ENCODE results near the gene FAM174C. TPM values are rescaled to one million over a fixed set of nuclear protein-coding genes. Genes with fewer than 3 reads are reported as not detected.

FAM174C gene
- total and polyA plus RNA-seq, 10 of the 15 experiments (the other 5 are each of a cell fraction or from before 2014, with no cell fraction given), result 0.89 to 94.6 (median 43.6) TPM

DNA sequence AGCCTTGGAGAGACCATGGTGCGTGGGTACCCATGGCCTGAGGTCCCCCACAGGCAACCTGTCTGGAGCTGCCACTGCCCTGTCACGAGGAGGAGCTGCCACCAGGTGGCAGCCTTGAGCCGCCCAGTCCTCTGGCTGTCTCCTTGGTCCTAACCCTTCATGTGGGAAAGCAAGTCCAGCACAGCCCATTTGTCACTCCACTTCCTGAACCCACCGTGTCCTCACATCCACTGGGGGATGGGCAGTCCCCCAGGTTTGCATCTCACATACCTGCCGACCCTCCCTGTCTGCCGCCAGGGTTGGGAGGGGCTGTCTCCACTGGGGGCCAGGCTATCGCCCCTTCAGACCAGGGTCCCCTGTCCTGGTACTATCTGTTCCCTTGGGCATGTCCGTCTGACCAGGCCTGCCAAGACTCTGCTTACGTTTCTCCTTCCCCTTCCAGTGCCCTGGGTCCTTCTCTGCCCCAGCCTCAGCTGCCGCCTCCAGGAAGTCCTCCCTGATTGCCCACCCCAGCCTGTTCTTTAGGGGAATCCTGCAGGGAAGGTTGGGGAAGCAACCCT is 4.5 kb downstream of the FAM174C start (continued):
- no peak for TF ChIP-seq SREBF1 (IDR thresholded peaks at IDR 0.05; ENCODE audit: low read length)
- TF ChIP-seq SMARCA5 (IDR thresholded peaks at IDR 0.05), result peak; percentile 90
- TF ChIP-seq SIX5 (IDR thresholded peaks at IDR 0.05; ENCODE audit: low read depth, low read length, severe bottlenecking), result no peak
- TF ChIP-seq JUND (IDR thresholded peaks at IDR 0.05; ENCODE audit: low read depth, low read length), result no peak
- no peak for TF ChIP-seq ZNF274 (IDR thresholded peaks at IDR 0.05; ENCODE audit: insufficient read depth, insufficient read length)
- no peak for TF ChIP-seq CEBPB (IDR thresholded peaks at IDR 0.05; ENCODE audit: borderline replicate concordance in 1 of 2, low read depth in 2 of 2, low read length in 2 of 2)
- TF ChIP-seq, protein P1, sequence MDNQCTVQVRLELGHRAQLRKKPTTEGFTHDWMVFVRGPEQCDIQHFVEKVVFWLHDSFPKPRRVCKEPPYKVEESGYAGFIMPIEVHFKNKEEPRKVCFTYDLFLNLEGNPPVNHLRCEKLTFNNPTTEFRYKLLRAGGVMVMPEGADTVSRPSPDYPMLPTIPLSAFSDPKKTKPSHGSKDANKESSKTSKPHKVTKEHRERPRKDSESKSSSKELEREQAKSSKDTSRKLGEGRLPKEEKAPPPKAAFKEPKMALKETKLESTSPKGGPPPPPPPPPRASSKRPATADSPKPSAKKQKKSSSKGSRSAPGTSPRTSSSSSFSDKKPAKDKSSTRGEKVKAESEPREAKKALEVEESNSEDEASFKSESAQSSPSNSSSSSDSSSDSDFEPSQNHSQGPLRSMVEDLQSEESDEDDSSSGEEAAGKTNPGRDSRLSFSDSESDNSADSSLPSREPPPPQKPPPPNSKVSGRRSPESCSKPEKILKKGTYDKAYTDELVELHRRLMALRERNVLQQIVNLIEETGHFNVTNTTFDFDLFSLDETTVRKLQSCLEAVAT (IDR thresholded peaks at IDR 0.05), result no peak
- TF ChIP-seq ZNF384 (IDR thresholded peaks at IDR 0.05; ENCODE audit: borderline replicate concordance, low read depth, low read length), result no peak
- TF ChIP-seq, protein P2, sequence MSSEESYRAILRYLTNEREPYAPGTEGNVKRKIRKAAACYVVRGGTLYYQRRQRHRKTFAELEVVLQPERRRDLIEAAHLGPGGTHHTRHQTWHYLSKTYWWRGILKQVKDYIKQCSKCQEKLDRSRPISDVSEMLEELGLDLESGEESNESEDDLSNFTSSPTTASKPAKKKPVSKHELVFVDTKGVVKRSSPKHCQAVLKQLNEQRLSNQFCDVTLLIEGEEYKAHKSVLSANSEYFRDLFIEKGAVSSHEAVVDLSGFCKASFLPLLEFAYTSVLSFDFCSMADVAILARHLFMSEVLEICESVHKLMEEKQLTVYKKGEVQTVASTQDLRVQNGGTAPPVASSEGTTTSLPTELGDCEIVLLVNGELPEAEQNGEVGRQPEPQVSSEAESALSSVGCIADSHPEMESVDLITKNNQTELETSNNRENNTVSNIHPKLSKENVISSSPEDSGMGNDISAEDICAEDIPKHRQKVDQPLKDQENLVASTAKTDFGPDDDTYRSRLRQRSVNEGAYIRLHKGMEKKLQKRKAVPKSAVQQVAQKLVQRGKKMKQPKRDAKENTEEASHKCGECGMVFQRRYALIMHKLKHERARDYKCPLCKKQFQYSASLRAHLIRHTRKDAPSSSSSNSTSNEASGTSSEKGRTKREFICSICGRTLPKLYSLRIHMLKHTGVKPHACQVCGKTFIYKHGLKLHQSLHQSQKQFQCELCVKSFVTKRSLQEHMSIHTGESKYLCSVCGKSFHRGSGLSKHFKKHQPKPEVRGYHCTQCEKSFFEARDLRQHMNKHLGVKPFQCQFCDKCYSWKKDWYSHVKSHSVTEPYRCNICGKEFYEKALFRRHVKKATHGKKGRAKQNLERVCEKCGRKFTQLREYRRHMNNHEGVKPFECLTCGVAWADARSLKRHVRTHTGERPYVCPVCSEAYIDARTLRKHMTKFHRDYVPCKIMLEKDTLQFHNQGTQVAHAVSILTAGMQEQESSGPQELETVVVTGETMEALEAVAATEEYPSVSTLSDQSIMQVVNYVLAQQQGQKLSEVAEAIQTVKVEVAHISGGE (CRISPR knock-in tag; IDR thresholded peaks at IDR 0.05), result no peak
- TF ChIP-seq ATF7 (IDR thresholded peaks at IDR 0.05; ENCODE audit: low read depth), result no peak
- no peak for TF ChIP-seq NFXL1 (IDR thresholded peaks at IDR 0.05; ENCODE audit: borderline replicate concordance)
- no peak for TF ChIP-seq PML (IDR thresholded peaks at IDR 0.05; ENCODE audit: low read length)
- no peak for TF ChIP-seq NR2C1 (IDR thresholded peaks at IDR 0.05)
- TF ChIP-seq, protein P3, sequence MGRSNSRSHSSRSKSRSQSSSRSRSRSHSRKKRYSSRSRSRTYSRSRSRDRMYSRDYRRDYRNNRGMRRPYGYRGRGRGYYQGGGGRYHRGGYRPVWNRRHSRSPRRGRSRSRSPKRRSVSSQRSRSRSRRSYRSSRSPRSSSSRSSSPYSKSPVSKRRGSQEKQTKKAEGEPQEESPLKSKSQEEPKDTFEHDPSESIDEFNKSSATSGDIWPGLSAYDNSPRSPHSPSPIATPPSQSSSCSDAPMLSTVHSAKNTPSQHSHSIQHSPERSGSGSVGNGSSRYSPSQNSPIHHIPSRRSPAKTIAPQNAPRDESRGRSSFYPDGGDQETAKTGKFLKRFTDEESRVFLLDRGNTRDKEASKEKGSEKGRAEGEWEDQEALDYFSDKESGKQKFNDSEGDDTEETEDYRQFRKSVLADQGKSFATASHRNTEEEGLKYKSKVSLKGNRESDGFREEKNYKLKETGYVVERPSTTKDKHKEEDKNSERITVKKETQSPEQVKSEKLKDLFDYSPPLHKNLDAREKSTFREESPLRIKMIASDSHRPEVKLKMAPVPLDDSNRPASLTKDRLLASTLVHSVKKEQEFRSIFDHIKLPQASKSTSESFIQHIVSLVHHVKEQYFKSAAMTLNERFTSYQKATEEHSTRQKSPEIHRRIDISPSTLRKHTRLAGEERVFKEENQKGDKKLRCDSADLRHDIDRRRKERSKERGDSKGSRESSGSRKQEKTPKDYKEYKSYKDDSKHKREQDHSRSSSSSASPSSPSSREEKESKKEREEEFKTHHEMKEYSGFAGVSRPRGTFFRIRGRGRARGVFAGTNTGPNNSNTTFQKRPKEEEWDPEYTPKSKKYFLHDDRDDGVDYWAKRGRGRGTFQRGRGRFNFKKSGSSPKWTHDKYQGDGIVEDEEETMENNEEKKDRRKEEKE (IDR thresholded peaks at IDR 0.05), result no peak
- TF ChIP-seq BMI1 (IDR thresholded peaks at IDR 0.05; ENCODE audit: borderline replicate concordance), result no peak
- no peak for TF ChIP-seq POU2F2 (IDR thresholded peaks at IDR 0.05; ENCODE audit: borderline replicate concordance, low read depth, low read length)
- TF ChIP-seq SRF (IDR thresholded peaks at IDR 0.05; ENCODE audit: low read depth in 2 of 2, low read length in 2 of 2), result no peak
- TF ChIP-seq TARDBP (IDR thresholded peaks at IDR 0.05; ENCODE audit: borderline replicate concordance), result no peak
- TF ChIP-seq, protein P4, sequence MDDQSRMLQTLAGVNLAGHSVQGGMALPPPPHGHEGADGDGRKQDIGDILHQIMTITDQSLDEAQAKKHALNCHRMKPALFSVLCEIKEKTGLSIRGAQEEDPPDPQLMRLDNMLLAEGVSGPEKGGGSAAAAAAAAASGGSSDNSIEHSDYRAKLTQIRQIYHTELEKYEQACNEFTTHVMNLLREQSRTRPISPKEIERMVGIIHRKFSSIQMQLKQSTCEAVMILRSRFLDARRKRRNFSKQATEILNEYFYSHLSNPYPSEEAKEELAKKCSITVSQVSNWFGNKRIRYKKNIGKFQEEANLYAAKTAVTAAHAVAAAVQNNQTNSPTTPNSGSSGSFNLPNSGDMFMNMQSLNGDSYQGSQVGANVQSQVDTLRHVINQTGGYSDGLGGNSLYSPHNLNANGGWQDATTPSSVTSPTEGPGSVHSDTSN (IDR thresholded peaks at IDR 0.05; ENCODE audit: insufficient replicate concordance, low read depth, low read length), result peak; percentile 7
- no peak for TF ChIP-seq ASH2L (IDR thresholded peaks at IDR 0.05; ENCODE audit: borderline replicate concordance, low read depth)
- no peak for TF ChIP-seq MEF2A (IDR thresholded peaks at IDR 0.05; ENCODE audit: insufficient read depth, low read depth, low read length)
- TF ChIP-seq ZZZ3 (IDR thresholded peaks at IDR 0.05; ENCODE audit: control insufficient read depth, insufficient read length, low read depth), result no peak
- TF ChIP-seq BCL11A (IDR thresholded peaks at IDR 0.05; ENCODE audit: low read depth, low read length), result no peak
- TF ChIP-seq ESRRA (IDR thresholded peaks at IDR 0.05; ENCODE audit: low read length), result no peak

All from GM12878 (cell line).